Neuronal stem cell (in vitro differentiated cells): ENCODE measurements around the gene OLIG1.

Source experiments
- DNase-seq: peaks from one replicate; pipeline ENCODE4 v3.0.0-alpha.2; 2013; ENCODE audit warnings: low spot score
- H2AFZ ChIP-seq: one replicate; pipeline ENCODE4 v1.6.1; 2013; ENCODE audit warnings: mild to moderate bottlenecking, low read length, inconsistent platforms
- H2AK5ac ChIP-seq: 2 replicates; pipeline ENCODE4 v1.6.1; 2013; ENCODE audit warnings: low read depth, mild to moderate bottlenecking, inconsistent platforms, low read length, moderate library complexity, mixed read lengths
- H2BK120ac ChIP-seq: 2 replicates; pipeline ENCODE4 v1.6.1; 2013; ENCODE audit warnings: low read depth, mild to moderate bottlenecking, inconsistent platforms, low read length, moderate library complexity, mixed read lengths
- H2BK12ac ChIP-seq: one replicate; pipeline ENCODE4 v1.6.1; 2013; ENCODE audit warnings: low read length, inconsistent platforms
- H2BK15ac ChIP-seq: 2 replicates; pipeline ENCODE4 v1.6.1; 2013; ENCODE audit warnings: mild to moderate bottlenecking, low read length, inconsistent platforms, mixed read lengths
- H2BK5ac ChIP-seq: one replicate; pipeline ENCODE4 v1.6.1; 2013; ENCODE audit warnings: inconsistent platforms, mild to moderate bottlenecking, low read length, moderate library complexity
- H3K14ac ChIP-seq: one replicate; pipeline ENCODE4 v1.6.1; 2013; ENCODE audit warnings: low read length, inconsistent platforms
- H3K18ac ChIP-seq: 2 replicates; pipeline ENCODE4 v1.6.1; 2013; ENCODE audit warnings: low read length, inconsistent platforms
- H3K23ac ChIP-seq: 2 replicates; pipeline ENCODE4 v1.6.1; 2013; ENCODE audit warnings: low read depth, mild to moderate bottlenecking, mixed read lengths, low read length, inconsistent platforms; ENCODE audit not compliant: poor library complexity
- H3K27ac ChIP-seq: replicated peaks from 3 replicates; pipeline ENCODE4 v1.5.1; 2013; ENCODE audit warnings: low read length, inconsistent platforms
- H3K27me3 ChIP-seq, 3 experiments: 2 replicates each; pipeline ENCODE4 v1.6.1; 2013; ENCODE audit warnings: low read length in 3 of 3, mild to moderate bottlenecking in 2 of 3, inconsistent platforms in 1 of 3, low read depth in 1 of 3, mixed read lengths in 1 of 3, moderate library complexity in 1 of 3; ENCODE audit not compliant: control insufficient read depth in 3 of 3, insufficient read depth in 3 of 3
- H3K36me3 ChIP-seq, 2 donors: replicated peaks in 1 of 2; 2 replicates each; pipeline ENCODE4 v1.6.1; 2013; ENCODE audit warnings: low read length in 2 of 2; ENCODE audit not compliant: control insufficient read depth in 2 of 2, insufficient read depth in 2 of 2
- H3K4ac ChIP-seq: 2 replicates; pipeline ENCODE4 v1.6.1; 2013; ENCODE audit warnings: inconsistent platforms, mild to moderate bottlenecking, low read length, moderate library complexity
- H3K4me1 ChIP-seq, 2 donors: 1 replicate in 1 of 2; 2 replicates in 1 of 2; pipeline ENCODE4 v1.6.1; 2013; ENCODE audit warnings: low read length in 2 of 2, low read depth in 1 of 2; ENCODE audit not compliant: control insufficient read depth in 2 of 2, insufficient read depth in 1 of 2
- H3K4me2 ChIP-seq: one replicate; pipeline ENCODE4 v1.6.1; 2013; ENCODE audit warnings: mild to moderate bottlenecking, low read length, inconsistent platforms; ENCODE audit not compliant: insufficient read depth, poor library complexity, severe bottlenecking
- H3K4me3 ChIP-seq, 2 donors: 2 replicates each; pipeline ENCODE4 v1.5.1; 2013; ENCODE audit warnings: low read length in 2 of 2, mild to moderate bottlenecking in 2 of 2, inconsistent platforms in 1 of 2, moderate library complexity in 1 of 2
- H3K79me1 ChIP-seq: one replicate; pipeline ENCODE4 v1.6.1; 2013; ENCODE audit warnings: low read depth, mild to moderate bottlenecking, inconsistent platforms, low read length, moderate library complexity
- H3K9ac ChIP-seq: one replicate; pipeline ENCODE4 v1.6.1; 2013; ENCODE audit warnings: mild to moderate bottlenecking, low read depth, low read length, inconsistent platforms; ENCODE audit not compliant: poor library complexity
- H3K9me3 ChIP-seq, 2 donors: replicated peaks in 1 of 2; 2 replicates each; pipeline versions ENCODE3 to v1.6.1; 2013; ENCODE audit warnings: low read length in 2 of 2, mild to moderate bottlenecking in 2 of 2, inconsistent platforms in 1 of 2, low read depth in 1 of 2, mixed read lengths in 1 of 2, moderate library complexity in 1 of 2; ENCODE audit not compliant: control insufficient read depth in 2 of 2, insufficient read depth in 1 of 2
- H4K8ac ChIP-seq: one replicate; pipeline ENCODE4 v1.6.1; 2013; ENCODE audit warnings: low read depth, mild to moderate bottlenecking, inconsistent platforms, low read length, moderate library complexity
- H4K91ac ChIP-seq: one replicate; pipeline ENCODE4 v1.6.1; 2013; ENCODE audit warnings: low read length, low read depth, mild to moderate bottlenecking, inconsistent platforms; ENCODE audit not compliant: poor library complexity
- WGBS, 2 donors: extraction: QIAGEN DNeasy Blood & Tissue Kit; methylation state at CpG; one replicate each; pipeline ENCODE4 v1.1.7; 2013; ENCODE audit warnings: missing lambda C conversion rate in 2 of 2, mixed read lengths in 1 of 2; ENCODE audit not compliant: insufficient read length in 2 of 2, insufficient replicate concordance in 1 of 2; ENCODE audit errors: extremely low coverage in 2 of 2; 5-methylcytosine and 5-hydroxymethylcytosine counted together

The OLIG1 gene

DNA sequence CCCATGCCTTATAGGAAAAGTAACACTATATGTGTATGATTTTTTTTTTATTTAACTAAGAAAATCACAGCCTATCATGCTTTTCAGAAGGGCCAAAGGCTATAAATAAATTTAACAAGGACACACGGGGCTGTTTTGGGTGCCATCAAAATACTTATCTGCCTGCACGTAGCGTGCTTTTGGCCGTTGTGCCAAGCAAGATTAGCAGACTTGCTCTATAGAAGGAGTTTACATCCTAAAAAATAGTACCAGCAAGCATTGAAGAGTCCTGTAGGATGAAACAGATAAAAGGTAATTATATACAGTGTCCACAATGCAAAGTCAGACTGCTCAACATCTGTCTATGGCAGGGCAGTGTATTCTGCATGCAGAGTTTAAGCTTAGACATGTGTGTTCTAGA is 3.7 kb downstream of the OLIG1 start:
- peaks cover 10% of the 10 kb centered on the region in 2 donors for H3K9me3 ChIP-seq
- H3K4me1 ChIP-seq, result peaks cover 11 to 15% of the 10 kb centered on the region in 2 donors
- no peak overlapping the region for H2BK120ac ChIP-seq
- no peak overlapping the region for H3K27ac ChIP-seq
- H3K36me3 ChIP-seq, result no peaks in the 10 kb centered on the region
- H2BK5ac ChIP-seq, result no peak overlapping the region
- no peak overlapping the region for H2BK15ac ChIP-seq
- H4K8ac ChIP-seq, result no peak overlapping the region
- no peak overlapping the region for H3K9ac ChIP-seq
- WGBS, 2 donors, result no CpG with 5 or more reads among the region's 4 CpGs
- peaks cover 26 to 99% (median 84%) of the 10 kb centered on the region in 3 experiments for H3K27me3 ChIP-seq
- no peak overlapping the region for H2BK12ac ChIP-seq
- H3K18ac ChIP-seq, result no peak overlapping the region
- no peak overlapping the region for H4K91ac ChIP-seq
- H2AFZ ChIP-seq, result no peak overlapping the region
- H3K4me2 ChIP-seq, result no peak overlapping the region
- DNase-seq, result no peak
- H3K4me3 ChIP-seq, result no peak overlapping the region
- no peak overlapping the region for H3K14ac ChIP-seq
- no peak overlapping the region for H3K4ac ChIP-seq
- no peak overlapping the region for H2AK5ac ChIP-seq
- no peaks in the 10 kb centered on the region for H3K79me1 ChIP-seq
- H3K23ac ChIP-seq, result no peak overlapping the region

DNA sequence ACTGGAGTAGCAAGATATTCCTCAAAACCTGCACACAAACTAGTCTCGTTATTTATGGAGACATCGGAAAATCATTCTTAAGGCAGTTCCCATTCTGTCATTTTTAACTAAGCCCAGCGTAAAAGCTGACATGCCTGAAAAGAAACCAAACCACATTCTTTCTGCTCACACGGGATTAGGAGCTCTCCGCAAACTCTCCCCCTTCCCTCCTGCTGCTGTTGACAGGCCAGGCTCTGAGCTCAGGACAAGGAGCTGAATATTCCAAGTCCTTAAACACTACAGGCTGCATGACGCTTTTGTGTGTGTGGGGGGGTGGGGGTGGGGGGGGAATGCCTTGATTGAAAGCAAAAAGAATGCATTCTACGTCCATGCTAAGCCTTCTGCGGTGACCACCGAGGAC is 5.2 kb downstream of the OLIG1 start:
- H3K14ac ChIP-seq, result no peak overlapping the region
- H2AFZ ChIP-seq, result no peak overlapping the region
- H3K4me1 ChIP-seq, result peaks cover 11 to 19% of the 10 kb centered on the region in 2 donors
- no peak overlapping the region for H3K27ac ChIP-seq
- no CpG with 5 or more reads among the region's 9 CpGs for WGBS, 2 donors
- no peaks in the 10 kb centered on the region for H3K79me1 ChIP-seq
- H2BK15ac ChIP-seq, result no peak overlapping the region
- H3K23ac ChIP-seq, result no peak overlapping the region
- no peak overlapping the region for H3K18ac ChIP-seq
- peaks cover 22 to 88% (median 69%) of the 10 kb centered on the region in 3 experiments for H3K27me3 ChIP-seq
- H2BK120ac ChIP-seq, result no peak overlapping the region
- no peaks in the 10 kb centered on the region for H3K36me3 ChIP-seq
- no peak overlapping the region for H3K4me3 ChIP-seq
- peak; percentile 69 for DNase-seq
- no peak overlapping the region for H2AK5ac ChIP-seq
- H2BK12ac ChIP-seq, result no peak overlapping the region
- no peak overlapping the region for H2BK5ac ChIP-seq
- no peak overlapping the region for H3K4me2 ChIP-seq
- peaks cover 0 to 2% of the 10 kb centered on the region in 2 donors for H3K9me3 ChIP-seq
- no peak overlapping the region for H3K9ac ChIP-seq
- H4K91ac ChIP-seq, result no peak overlapping the region
- no peak overlapping the region for H4K8ac ChIP-seq
- no peak overlapping the region for H3K4ac ChIP-seq

DNA sequence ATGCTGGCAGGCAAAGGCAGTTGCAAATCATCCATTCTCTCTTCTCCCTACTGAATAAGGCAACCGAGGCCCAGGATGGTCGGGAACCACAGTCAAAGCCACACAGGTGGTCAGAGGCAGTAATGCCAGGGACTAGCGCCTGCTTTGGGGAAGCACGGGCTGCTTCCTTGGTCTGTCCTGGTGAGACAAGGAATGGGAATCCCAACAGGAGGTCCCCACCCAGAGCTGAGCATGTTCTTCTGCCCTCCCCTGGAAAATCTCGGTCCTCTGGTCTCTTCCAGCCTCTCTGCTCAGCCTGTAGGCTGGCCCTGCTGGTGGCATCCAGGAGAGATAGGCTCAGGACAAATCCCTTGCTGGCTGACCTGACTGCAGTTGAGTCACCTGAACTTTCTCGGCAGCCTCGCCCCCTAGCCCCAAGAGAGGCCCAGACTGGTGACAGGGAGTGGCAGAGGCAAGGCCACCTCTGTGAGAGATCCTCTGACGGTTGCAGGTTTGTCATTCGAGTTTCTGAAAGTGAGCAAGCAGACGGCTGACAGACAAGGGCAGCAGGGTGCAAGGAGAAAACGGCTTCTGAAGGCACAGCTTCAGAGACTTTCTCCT is 5.8 kb downstream of the OLIG1 start:
- Histone ChIP-seq H3K27me3 (peaks cover 18 to 83% (median 63%) of the 10 kb centered on the region in 3 experiments), H3K79me1 (no peaks in the 10 kb centered on the region), H3K27ac (no peak overlapping the region), H4K91ac (no peak overlapping the region), H3K14ac (peak overlapping the region; percentile 25), H3K4me1 (peaks cover 11 to 19% of the 10 kb centered on the region in 2 donors), H3K9me3 (peaks cover 0 to 2% of the 10 kb centered on the region in 2 donors), H2AK5ac (peak overlapping the region; percentile 72), H3K9ac (peak overlapping the region; percentile 70), H2AFZ (no peak overlapping the region), H2BK120ac (no peak overlapping the region), H3K36me3 (no peaks in the 10 kb centered on the region), H2BK12ac (peak overlapping the region; percentile 67), H2BK5ac (no peak overlapping the region), H2BK15ac (peak overlapping the region; percentile 65), H3K23ac (peak overlapping the region; percentile 10), H3K4me2 (no peak overlapping the region), H3K4ac (no peak overlapping the region), H3K4me3 (no peak overlapping the region), H4K8ac (no peak overlapping the region), H3K18ac (peak overlapping the region; percentile 65)
- WGBS, 2 donors, result no CpG with 5 or more reads among the region's 11 CpGs
- DNase-seq, result no peak

DNA sequence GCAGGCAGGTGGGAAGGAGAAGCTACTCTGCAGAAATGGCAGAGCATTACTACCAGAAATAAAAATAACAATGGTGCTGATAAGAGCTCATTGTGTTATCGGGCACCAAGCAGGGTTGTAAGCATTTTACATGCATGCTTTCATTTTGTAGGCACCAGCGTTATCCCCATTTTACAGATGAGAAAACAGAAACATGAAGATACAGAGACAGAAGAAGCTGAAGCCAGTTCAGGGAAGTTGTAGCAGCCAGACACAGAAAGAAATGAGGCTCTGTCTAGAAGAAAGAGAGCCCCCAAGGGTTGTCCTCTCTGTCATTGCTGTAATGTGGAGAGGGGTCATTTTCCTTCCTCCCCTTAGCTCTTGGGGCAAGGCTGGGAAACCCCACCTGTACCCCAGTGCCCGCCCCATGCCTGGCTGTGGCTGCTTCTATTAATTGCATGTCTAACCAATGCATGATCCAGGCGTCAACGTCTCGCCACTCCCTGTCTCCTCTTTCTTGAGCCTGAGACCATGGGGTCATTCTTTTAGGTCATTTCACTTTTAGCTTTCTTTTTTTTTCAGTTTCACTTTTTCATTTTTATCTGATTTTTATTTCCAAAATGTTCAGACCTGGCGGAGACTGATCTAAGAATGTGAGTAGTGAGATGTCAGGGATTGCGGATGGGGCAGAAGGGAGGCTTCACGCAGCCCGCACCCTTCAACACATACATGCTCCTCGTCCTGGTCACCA is 6.8 kb downstream of the OLIG1 start:
- Histone ChIP-seq H4K8ac (no peak overlapping the region), H3K4ac (no peak overlapping the region), H3K4me1 (peaks cover 9 to 17% of the 10 kb centered on the region in 2 donors), H3K27me3 (peaks cover 8 to 72% (median 52%) of the 10 kb centered on the region in 3 experiments), H3K14ac (no peak overlapping the region), H3K18ac (no peak overlapping the region), H3K36me3 (no peaks in the 10 kb centered on the region), H3K9ac (no peak overlapping the region), H3K23ac (no peak overlapping the region), H3K79me1 (no peaks in the 10 kb centered on the region), H3K4me2 (no peak overlapping the region), H2BK120ac (no peak overlapping the region), H2AK5ac (no peak overlapping the region), H2BK5ac (no peak overlapping the region), H3K4me3 (no peak overlapping the region), H2BK12ac (no peak overlapping the region), H2BK15ac (no peak overlapping the region), H3K27ac (no peak overlapping the region), H2AFZ (no peak overlapping the region), H4K91ac (no peak overlapping the region), H3K9me3 (peaks cover 0 to 2% of the 10 kb centered on the region in 2 donors)
- no CpG with 5 or more reads among the region's 11 CpGs for WGBS, 2 donors
- DNase-seq, result no peak
